Skeletal muscle satellite cell (primary cell): ENCODE data around the gene FITM2. TPM values are rescaled to one million over a fixed set of nuclear protein-coding genes. Genes with fewer than 3 reads are reported as not detected.

Experiments
- small RNA-seq: library from RNA; depleted of rRNA; stranded (forward); fragments of <200 nt; gene quantifications from one replicate; pipeline ENCODE3, GENCODE V24; 2012

Gene FITM2

Small RNA genes lying within 50 kb of the gene (small RNA-seq; reads per million reads assigned to genes)
- not detected for gene RF00019
